M059J (cell line): Measurements from ENCODE around the gene ITGA5. TPM values are rescaled to one million over a fixed set of nuclear protein-coding genes. Genes with fewer than 3 reads are reported as not detected.
"Not testable (repeated sequence)": the region's sequence is repeated elsewhere in the genome, so short reads cannot be mapped to it uniquely, and the experiment has no call there.

ENCODE experiments used
- DNase-seq: peaks from one replicate; pipeline ENCODE4 v3.0.0-alpha.2; 2012; ENCODE audit warnings: low read depth
- total RNA-seq: library from RNA; depleted of rRNA; stranded (reverse); fragments of >200 nt; shearing (Covaris generic); gene quantifications from 2 replicates; pipeline ENCODE4 v1.2.3, GENCODE V29; 2014

ITGA5 gene
- total RNA-seq, 1 experiment from 2014 or later: 625 TPM

DNA sequence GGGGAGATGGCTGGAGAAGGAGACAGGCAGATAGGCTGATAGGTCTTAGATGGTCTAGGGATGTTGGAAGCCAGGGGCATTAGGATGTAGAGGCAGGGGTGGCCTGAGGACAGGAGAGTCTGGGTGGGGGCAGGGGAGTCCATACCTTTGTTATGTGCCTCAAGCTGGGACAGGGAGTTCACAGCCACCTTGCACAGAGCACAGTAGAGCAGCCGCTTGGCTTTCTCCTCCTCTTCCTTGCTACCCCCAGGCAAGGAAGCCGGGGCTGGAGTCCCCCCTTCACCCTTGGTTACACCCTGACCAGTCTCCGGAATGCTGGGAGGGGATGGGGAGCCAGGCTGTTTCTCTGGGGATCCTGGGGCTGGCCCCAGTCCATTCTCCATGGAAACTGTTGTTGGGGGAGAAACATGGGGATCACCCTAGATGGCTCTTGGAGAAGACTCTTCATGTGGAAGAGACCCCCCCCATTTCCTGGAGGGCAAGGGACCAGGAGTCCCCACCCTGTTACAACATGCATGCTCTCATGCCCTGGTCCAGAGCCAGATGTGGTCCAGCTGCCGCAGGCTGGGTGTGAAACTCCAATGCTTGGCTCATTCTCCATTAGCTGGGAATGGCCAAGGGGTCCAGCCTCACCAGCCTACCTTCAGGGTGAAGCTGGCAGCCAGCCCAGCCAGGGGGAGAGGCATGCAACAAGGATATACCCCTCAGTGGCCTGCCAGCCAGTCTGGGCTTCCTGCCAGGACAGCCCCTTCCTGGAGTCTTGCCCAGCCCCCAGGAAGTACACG is 47.5 kb downstream of the ITGA5 start:
- no peak for DNase-seq

DNA sequence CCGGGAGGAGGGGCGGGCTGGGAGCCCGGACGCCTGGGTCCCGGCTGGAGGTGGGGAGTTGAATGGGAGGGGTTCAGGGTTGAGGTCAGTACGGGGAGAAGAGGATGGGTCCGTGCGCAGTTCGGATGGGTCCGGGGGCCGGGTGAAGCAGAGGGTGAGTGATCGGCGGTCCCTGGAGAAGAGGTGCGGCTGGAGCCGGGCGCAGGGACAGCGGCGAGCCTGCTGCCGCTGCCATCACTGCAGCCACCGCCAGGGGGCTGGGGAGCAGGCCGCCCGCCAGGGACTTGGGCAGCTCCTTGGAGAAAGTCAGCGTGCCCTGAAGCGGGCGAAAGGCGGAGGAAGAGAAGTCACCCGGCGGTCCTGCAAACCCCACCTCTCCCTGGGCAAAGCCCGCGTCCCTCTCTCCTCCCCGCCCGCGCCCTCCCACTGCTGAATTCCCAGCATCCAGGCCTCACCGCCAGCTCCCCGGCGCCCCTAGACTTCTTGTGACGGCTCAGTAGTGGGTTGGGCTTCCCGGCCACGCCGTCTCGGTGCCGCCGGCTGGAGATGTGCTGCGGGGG is 48.8 kb downstream of the ITGA5 start:
- peak; percentile 77 for DNase-seq

DNA sequence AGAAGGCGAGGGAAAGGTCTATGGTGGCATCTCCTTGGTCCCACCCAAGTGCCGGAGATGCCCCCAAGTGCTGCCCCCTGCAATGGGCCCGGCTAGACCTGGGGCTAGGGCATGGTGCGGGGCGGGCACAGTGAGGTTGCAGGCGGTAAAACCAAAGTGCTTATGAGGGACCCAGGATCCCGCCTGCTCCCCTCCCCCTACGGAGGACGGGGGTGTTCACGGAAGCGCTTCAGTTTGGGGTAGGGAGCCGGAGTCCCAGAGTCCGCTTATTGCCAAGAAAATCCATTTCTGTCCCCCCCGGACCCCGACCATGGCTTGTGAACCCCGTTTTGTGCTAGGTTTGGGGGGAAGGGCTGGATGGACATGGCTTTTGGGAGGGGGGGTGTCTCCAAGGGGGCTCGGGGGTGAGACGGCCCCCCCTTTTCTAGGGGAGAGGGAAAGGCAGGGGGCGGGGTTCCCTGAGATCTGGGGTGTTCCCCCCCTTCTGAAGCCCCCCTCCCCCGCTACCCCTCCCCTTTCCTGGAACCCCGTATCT is 49.4 kb downstream of the ITGA5 start:
- no peak for DNase-seq

DNA sequence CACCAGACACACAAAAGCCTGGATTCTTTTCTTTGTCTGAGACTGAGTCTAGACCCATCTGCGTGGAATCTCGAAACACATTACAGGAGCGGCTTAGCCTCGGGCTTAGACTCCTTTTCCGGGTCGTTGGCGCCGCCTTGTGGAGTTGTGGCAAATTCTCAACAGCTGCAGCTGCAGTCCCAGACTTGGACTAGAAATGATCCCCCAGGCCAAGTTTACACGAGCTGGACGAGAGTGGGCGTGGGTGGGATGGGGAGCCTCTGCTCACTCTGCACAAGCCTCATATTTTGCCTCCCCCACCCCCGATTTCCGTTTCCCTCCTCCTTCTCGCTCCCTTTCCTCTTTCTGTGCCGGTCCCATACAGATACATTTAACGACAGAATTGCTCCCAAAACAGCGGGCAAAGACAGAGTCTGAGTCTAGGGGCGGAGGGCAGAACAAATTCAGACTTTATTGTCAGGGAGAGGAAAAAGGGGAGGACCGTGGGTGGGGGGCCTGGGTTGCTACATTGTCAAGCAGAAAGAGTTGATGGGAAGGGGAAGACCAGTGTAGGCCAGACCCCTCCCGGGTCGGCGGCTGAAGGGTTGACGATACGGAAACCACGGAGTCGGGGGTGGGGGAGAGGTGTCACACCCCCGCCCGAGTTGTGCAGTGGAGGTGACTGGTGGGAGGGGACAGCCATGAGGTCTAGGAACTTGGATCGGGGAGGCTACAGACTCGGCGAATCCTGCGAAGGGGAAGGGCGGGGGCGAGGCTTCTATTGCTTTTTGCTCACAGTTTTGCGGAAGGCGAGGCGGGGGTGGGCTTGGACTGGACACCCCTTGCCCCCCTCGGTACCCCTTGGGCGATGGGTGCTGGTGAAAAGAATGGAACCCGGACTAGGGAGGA is 50.1 kb downstream of the ITGA5 start:
- DNase-seq: peak; percentile 84

DNA sequence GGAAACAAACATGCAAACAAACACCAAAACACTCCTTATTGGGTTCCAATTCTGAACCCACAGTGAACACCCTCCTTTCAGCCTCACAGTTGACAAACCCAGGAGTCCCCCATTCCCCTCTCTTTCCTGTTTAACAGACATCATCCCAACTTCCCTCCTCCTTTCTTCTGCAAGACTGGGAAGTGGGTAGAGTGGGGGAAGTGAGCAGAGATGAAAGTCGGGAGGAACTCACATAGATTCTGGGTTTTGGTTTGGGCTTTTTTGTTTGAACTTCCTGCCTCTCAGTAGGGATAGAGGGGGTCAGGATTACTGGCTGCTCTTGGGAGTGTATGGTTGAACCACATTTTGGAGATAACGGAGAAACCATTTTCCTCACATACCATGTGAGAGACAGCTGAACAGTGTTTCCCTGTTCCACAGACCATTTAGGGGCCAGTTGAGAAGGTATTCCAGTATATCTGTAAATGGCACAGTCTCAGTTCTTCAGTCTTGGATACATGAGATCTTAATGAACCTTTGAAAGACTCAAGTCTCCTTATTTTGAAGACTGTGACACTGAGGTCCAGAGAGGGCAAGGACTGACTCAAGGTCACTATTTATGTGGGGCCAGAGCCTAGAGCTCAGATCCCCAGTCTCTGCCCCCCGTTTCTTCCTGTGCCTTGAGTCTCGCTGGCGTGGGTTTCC is 50.9 kb downstream of the ITGA5 start:
- DNase-seq: no peak

DNA sequence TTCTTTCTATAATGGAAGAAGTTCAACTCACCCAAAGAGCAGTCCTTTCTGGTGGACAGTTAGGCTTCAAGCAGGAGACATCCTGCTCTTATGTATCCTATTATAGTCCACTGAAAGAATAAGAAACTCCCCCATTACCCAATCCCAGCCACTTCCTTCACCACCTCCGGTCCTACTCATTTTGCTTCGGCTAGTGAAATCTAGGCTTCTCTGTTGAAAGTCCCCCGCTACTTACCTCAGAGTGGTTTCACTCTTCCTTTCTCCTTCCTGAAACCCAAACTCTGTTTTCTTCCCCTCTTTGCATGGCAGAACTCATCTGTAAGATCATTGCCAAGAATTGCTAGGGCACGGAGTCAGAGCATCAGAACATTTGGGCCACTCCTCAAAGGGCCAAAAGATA is 54.7 kb downstream of the ITGA5 start, which contains the start of gene GPR84:
Gene GPR84, minus strand, starts transcription at position 74 of the 400 bp plus-strand sequence. CDS start 635 bp downstream, outside the sequence.
- DNase-seq: no peak

DNA sequence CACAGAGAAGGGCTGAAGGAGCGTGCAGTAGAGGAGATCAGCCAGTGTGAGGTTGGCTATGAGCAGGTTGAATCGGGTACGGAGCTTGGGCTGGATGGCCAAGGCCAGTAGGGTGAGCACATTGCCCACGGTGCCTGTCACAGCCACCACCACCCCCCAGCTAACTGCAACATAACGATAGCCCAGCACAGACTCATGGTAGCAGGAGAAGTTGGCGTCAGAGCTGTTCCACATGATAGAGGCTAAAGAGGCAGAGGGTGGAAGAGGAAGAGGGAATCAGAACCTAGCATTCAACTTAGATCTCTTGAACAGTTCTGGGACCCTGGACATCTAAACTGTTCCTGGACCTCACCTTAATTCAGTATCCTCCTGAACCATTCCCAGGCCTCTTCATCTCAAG is 55.4 kb downstream of the ITGA5 start:
- no peak for DNase-seq

DNA sequence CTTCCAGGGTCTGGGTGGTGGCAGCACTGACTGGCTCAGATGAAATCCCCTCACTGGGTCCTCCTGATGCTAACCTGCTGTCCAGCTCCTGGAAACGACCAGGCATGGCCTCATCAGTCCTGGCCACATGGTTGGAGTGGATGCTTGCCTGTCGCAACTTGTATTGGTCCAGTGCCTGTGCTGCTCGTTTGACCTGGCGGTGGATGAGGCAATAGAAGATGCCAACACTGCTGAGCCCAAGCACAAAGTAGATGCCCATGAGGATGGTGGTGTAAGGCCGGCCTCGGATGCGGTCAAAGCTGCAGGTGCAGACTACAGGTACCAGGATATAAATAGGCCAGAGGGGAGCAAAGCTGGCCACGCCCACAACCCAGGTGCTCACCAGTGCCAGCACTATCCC is 56.0 kb downstream of the ITGA5 start:
- no peak for DNase-seq

DNA sequence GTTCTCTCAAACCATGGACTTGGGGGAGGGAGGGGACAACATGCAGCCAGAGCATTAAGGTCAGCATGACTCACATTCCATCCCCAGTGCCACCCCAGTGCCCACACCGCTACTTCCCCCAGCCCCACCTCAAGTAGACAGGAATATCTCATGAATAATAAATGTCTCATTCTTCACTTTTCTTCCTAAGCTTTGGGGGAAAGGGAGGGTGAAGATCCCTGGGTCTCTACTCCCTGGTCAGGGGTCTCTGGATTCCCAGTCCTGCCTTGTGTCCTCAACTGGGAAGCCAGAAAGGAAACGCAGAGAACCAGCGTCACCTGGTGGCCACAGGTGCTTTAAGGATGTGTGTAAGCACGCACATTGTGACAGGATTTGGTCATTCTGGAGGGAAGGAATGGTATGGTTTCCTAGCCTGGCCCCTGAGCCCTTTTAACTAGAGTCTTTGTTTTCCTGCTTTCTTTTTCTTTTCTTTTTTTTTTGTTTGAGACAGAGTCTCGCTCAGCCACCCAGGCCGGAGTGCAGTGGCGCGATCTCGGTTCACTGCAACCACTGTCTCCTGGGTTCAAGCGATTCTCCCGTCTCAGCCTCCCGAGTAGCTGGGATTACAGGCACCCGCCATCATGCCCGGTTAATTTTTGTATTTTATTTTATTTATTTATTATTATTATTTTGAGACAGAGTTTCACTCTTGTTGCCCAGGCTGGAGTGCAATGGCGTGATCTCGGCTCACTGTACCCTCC is 58.2 kb downstream of the ITGA5 start:
- peak; percentile 84 for DNase-seq

DNA sequence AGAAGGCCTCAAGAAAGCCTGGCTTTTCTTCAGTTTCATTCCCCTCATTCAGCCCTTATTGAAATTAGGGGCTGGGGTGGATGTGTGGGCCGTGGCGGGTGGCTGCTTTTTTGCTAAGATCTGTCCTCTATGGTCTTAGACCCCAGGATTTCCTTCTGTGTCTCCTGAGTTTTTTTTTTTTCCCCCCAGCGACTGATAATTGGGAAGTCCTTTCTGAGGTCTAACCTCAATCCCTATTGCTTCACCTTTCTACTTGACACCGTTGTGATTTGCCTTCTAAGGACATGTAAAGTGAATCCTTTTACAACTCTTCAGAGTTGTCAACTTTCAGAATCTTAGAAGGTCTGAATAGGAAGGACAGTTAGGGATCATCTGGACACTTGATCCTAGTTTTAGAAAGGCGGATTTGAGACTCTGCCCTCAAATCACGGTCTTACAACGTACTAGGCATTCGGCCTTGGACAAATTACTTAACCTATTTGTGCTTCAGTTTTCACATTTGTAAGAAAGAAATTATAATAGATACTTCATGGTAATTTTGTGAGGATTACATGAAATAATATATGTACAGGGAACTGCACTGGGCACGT is 59.2 kb downstream of the ITGA5 start:
- no peak for DNase-seq

DNA sequence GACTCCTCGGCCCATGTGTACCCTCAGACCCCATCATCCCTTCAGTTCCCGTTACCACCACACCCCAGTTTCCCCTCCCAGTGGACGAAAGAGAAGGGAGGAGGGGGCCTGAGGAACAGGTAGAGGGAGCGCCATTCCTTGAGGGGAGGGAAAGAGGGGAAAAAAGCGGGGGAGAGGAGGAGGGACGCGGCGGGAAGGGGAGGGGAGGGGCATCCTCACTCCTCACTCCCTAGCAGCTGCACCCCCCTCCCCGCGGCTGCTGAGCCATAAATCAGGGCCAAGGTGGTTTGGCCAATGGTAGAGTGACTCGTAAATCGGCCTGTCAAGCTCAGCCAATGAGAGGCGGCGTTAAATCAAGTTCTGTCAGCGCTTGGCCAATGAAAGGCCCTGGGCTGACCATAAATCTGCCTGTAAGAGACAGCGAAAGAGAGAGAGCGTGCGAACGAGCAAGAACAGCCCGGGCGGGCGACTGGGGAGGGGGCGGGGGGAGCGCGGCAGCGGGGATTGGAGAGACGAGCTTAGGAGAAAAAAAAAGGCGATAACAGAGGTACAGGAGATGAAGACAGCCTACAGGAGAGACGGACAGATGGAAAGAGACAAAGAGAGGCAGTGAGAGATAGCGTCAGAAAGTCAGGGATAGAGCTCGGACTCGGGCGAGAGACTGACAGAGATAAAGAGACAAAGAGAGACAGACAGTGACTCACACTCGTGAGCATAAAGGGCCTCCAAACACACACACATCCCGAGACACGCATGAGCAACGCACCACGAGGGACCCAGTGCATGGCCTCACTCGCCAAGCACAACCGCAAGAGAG is 59.9 kb downstream of the ITGA5 start:
- peak; percentile 99 for DNase-seq

DNA sequence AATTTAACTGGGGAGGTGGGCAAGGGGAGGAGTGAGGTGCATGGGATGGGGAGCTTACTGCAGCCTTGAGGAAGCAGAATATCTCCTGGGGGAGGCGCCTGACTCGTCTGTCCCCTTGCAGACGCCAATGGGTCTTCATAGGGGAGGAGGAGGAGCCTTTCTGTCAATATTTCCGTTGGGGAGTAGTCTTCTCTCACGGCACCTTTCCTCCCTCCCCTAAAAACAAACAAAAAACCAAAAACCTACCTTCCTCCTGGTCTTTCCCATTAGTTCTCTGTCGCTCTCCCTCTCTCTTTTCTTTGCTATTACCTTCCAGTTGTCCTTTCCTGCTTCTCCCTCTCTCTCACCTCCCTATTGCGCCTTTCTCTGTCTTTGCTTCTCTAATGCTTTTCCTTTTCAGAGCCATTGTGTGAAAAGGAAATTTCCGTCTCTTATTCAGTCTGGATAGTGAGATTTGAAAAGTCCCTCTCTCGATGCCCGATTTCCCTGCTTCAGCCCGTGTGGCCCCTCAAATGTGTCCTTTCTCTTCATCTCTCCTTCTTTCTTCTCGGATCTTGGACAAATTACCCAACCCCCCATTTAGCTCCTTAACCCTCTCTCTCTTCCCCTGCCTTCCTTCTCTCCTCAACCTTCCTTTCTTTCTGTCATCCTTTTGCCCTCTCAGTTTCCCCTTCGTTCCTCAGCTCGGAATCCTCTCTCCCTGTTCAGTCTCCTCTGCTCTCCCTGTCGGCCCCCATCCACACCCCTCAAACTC is 60.7 kb downstream of the ITGA5 start:
- DNase-seq: no peak

DNA sequence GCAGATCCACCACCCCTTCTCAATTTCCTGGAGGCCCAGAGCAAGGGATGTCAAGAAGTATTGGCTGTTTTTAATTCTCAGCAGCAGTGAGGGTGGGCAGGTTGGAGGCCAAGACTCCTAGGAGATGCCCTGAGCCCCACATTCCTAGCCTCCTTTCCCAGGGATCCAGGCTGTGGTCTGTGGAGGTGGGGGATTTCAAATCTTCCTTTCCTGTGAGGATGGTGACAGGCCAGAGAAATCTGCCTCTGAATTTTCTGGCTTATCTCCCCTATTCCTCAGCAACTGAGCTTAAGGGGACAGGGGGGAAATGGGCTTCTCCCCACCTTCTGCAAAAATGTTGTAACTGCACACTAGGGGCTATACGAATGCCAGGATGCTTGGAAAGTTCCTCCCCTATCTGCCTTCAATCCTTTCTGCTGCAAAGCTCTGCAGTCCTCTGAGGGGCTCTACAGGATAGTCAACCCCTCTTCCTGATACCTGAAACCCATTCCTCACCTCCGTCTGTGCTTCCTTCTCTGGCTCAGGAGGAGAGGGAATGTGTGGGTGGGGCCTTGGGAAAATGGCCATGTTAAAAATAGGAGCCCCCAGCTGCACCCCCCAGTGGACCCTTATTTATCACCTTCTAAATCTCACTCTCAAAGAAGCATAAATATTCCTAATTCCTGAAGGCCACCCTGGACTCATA is 61.4 kb downstream of the ITGA5 start:
- no peak for DNase-seq

DNA sequence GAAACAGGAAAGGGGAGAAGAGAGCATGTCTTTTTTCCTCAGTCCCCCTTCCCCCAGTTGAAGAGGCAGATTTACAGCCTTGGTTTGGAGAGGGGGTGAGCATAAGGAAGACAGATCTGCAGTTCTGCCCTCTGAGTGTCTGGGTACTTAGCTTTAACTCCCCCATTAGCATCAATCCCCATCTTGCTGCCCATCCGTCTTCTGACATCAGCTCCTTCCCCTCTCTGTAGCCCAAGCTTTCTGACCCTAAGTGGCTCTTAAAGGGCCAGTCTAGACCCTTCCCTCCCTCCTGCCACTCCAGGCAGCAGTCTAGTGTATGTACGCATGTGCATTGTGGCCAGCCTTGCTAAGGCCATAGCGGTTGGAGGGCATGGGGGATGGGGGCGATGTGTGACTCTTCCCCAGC is 62.1 kb downstream of the ITGA5 start:
- no peak for DNase-seq

DNA sequence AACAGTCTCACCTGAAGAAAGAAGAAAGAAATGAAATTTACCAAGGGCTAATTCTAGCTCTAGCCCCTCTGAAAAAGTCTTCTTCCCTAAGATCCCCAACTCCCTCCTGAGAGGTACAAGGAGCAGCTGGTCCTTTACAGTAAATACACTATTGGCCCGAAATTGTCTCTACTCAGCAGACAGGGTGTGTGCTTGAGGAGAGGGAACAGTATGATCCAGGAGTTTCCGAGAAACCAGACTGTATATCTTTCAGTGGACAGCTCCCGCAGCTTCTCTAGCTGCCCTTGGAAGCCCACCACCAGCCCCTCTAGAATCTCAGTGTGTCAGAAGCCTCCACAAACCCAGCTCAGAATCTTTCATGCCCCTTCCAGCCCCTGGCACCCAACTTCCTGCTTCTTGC is 62.8 kb downstream of the ITGA5 start:
- DNase-seq: no peak

DNA sequence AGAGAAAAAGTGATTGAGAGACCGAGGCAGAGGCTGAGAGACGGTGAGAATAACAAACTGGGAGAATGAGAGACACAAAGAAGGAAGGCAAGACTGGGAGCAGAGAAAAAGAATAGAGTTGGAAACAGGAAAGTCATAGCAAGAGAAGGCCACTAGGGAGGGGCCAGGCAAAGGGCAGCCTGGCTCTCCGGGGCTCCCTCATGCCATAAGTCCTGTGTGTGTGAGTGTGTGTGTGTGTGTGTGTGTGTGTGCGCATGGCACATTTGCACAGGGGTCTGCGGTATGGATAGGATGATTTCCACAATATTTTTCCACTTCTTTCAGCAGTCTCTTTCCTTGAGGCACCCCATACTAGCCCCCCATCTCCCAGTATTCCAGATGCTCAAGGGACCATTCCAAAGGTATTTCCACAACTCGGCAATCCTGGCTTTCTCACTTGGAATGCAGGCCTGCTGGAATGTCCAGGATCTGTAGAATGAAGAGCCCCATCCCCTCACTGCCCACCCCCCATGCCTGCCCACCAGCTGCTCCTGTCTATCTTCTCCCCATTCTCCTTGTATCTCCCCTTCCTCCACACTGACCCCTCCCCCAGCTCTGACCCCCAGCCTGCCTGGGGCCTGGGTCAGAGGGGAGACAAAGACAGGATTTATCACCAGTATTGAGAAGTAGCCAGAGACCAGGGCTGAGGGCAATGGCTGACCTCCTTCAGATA is 63.8 kb downstream of the ITGA5 start:
- no peak for DNase-seq

DNA sequence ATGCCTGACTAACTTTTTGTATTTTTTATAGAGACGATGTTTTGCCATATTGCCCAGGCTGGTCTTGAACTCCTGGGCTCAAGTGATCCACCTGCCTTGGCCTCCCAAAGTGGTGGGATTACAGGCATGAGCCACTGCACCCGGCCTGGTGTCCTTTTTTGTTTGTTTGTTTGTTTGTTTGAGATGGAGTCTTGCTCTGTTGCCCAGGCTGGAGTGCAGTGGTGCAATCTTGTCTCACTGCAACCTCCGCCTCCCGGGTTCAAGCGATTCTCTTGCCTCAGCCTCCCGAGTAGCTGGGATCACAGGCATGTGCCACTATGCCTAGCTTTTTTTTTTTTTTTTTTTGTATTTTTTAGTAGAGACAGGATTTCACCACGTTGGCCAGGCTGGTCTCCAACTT is 64.8 kb downstream of the ITGA5 start:
- DNase-seq: not testable (repeated sequence)
